PC-3 (cell line): Measurements from ENCODE around the gene ILDR2.
A peak's percentile ranks its signal among the peaks of the same experiment; 100 is the strongest.

Source experiments
- CTCF ChIP-seq: fragments of 300-600 bp; sonication (generic); conservative IDR thresholded peaks from 2 replicates; pipeline ENCODE4 v1.5.1; 2017; ENCODE audit warnings: antibody characterized with exemption, low read depth, mild to moderate bottlenecking, low read length
- EZH2phosphoT487 ChIP-seq: fragments of 300-600 bp; sonication (generic); IDR thresholded peaks from 2 replicates; pipeline ENCODE4 v1.6.1; 2018; ENCODE audit warnings: mild to moderate bottlenecking, antibody characterized with exemption, low read length, borderline replicate concordance

GRCh38 chr1:166902279-166902678, 73.1 kb downstream of the ILDR2 start:
- TF ChIP-seq EZH2phosphoT487 (no peak), CTCF (0 out of 2 replicates have a peak, but pooled peaks have one; percentile 14)
